ENCODE measurements around the gene SRGN. TPM values are rescaled to one million over a fixed set of nuclear protein-coding genes. Genes with fewer than 3 reads are reported as not detected.

The SRGN gene
- total RNA-seq, 1 experiment from 2014 or later: 182 TPM

DNA sequence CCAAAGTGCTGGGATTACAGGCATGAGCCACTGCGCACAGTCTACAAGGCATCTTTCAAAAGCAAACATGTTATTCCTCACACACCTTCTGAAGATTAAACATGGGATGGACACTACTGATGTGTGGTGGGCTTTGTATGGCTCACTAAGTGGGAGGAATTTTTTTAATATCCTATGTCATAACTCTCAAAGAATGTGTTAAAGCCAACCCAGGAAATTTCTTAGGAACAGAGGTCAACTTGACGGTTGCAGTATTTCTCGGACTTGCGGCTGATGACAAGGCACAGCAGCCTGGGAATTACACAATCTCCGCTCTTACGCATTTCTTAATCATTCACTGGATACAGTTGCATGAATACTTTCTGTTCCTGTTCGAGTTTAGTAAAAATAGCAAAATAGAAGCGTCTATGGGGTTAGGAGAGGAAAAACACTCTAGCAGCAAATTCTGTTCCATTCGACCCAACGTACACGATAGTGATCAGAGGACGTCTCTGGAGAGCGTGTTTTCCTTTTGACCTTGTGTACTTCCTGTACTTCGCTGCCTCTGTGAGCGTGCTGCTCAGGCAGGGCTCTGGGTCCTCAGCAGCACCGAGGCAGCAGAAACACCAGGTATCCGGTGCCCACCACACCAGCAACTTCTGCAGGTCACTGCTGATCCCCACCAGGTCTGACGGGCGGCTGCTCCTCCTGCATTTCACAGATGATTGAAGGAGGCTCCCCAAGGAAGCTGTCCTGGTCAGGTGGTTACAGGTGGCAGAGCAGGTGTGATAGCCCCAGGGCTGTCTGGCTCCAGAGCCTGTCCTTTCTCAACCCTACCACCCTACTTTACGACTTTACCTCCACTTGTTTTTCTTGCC, 26.4 kb upstream of the SRGN start:
- peak; percentile 95 for DNase-seq (ENCODE audit: low spot score)

DNA sequence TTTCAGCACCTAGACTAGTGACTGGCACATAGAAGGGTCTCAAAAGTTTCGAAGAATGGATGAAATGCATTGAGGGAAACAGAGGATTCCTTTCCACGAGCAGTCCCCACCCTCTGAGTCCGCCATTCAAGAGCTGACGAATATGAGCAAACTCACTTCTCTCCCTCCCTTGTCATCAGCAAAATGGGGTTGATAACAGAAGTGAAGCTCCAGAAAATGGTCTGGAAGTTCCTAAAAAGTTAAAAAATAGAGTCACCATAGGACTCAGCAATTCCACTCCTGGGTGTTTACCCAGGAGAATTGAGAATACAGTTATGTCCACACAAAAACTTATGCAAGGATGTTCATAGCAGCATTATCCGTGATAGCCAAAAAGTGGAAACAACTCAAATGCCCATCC, 25.0 kb upstream of the SRGN start:
- DNase-seq (ENCODE audit: low spot score): no peak

DNA sequence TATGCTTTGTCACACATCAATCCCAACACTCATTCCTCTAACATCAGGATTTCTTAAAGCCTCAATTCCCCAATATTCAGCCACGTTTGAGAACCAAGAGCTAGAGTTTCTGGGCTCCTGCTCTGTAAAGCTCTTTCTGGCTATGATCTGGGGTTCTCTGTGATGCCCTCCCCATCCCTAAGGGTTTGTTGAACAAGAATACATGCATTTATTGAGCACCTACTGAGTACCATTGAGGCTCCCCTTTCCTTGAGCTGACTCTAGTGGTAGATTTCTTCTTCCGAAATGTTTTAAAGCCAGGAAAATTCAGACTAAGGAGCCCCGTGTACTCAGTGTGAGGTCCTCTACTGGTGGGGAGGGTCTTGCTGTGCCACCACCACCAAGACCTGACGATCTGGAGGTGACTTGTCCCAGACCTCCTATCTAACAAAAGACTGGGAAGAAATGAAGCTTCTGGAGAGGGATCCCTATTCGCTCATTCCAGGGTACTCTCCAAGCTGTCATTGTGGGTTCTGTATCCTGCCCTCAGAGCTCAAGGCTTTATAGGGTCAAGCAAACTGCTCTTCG, 23.1 kb upstream of the SRGN start:
- DNase-seq (ENCODE audit: low spot score): no peak

DNA sequence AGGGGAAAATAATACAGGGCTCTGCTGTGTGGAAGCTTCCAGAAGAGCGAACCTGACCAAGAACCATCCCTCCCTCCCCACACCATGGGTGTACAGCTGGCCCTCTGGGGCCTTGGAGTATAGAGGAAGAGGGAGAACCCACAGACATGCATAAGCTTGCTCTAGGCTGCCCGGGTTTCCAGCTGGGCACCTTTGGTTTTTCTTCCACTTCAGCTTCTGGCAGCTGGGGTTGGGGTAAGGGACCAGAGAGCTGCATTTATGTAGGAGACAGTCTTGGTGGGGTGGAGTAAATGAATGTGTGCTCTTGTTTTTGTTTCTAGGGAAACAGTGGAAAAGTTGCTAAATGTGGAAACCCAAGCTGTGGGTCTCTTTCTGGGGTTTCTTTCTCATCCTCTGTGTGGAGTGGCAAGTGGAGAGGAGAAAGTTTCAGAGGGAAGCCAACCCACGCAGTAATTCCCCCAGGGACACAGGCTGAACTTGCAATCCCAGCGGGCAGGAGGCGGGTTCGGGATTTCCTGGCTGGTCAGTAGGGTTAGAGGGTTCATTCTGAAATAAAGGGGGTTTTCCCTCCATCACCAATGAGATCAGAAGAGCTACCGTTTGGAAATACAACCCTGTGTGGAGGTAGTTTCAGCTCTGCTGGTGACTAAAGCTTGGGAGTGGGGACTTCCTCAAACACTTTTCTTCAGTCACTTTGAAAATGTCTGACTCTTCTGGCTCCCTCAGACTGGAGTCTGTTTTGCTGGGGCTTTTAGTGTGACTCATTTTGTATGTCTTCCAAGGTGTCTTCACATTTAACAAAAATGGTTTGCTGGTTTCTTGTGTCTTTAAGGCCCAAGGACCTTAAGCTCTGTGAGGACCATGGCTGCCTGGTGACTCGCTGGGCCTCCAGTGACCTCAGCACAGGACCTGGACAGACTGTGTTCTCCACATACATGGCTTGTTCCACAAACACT, 22.2 kb upstream of the SRGN start:
- DNase-seq (ENCODE audit: low spot score): peak; percentile 53

- no peak for DNase-seq (ENCODE audit: low spot score)
These were observed 20.7 kb upstream of the SRGN start for GRCh38 chr10:69067189-69067588.

DNA sequence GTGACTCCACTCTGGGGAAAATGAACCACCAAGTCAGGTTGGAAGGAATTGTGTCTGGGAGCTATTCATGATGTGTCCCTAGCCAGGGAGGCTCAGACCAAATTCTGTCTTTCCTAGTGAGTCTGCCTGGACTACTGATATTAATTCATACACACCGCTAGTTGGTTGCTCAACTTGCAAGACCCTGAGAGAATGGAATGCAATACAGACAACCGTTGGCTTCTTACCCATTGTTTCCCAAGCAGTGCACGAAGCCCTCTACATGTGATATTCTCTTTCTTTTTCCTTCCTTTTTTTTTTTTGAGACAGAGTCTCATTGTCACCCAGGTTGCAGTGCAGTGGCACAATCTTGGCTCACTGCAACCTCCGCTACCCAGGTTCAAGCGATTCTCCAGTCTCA, 19.4 kb upstream of the SRGN start:
- DNase-seq (ENCODE audit: low spot score): no peak

DNA sequence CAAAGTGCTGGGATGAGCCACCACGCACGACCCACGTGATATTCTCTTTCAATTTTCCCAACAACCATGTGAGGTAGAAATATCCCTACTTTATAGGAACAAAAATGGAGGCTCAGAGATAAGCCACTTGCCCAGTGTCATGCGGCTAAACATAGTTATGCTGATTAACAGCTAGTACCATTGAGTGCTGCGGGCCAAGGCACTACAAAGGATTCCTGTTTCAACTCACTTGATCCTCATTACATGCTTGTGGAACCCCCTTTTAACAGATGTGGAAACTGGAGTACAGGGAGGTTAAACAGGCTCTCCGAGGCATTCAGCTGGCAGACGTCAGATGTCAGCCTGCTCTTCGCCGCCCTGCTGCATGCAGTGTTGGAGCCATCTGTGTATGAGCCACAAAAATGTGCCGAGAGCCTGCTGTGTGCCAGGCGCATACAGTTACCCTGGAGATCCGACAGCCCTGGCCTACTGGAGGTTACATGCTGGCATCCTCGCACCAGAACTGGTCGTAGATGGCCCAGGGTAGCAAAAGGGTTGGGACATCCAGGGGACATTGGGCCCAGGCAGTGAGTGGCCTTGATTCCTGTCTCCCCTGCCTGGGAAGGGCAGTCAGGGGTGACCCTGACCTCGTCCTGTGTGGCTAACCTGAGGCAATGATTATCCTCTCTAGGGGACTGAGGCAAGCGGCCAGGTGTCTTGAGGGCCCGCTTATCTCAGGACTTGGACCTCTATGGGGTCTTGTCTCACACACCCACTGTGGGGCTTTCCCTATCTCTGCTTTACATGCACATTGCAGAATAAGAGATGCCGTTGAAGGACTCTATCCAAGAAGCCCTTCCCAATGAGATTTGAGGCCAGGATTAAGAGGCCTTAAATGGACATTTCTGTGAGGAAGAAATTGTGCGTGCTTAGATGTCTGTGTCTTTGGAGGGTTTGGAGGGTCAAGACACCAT, 18.5 kb upstream of the SRGN start:
- no peak for DNase-seq (ENCODE audit: low spot score)

GRCh38 chr10:69070951-69071350, 17.0 kb upstream of the SRGN start:
- DNase-seq (ENCODE audit: low spot score): no peak

DNA sequence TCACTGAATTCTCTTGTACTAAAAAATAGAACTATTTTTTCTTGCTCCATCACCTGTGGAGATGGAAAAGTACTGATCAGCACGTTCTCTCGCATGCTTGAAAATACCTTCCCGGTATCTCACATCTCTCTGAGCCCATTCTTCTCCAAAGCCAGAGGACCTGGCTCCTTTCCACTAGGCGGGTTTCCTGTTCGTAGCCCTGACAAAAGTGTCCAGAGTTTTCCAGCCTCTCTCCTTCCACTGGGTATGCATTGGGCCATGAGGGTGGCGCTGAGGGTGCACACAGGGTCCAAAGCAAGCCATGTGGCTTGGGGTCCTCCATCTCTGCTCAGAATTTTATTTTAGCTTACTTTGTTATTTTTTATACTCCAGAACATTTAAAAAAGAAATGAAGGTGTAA, 16.3 kb upstream of the SRGN start:
- no peak for DNase-seq (ENCODE audit: low spot score)

- no peak for DNase-seq (ENCODE audit: low spot score)
These were observed 14.9 kb upstream of the SRGN start for GRCh38 chr10:69073026-69073425.

DNA sequence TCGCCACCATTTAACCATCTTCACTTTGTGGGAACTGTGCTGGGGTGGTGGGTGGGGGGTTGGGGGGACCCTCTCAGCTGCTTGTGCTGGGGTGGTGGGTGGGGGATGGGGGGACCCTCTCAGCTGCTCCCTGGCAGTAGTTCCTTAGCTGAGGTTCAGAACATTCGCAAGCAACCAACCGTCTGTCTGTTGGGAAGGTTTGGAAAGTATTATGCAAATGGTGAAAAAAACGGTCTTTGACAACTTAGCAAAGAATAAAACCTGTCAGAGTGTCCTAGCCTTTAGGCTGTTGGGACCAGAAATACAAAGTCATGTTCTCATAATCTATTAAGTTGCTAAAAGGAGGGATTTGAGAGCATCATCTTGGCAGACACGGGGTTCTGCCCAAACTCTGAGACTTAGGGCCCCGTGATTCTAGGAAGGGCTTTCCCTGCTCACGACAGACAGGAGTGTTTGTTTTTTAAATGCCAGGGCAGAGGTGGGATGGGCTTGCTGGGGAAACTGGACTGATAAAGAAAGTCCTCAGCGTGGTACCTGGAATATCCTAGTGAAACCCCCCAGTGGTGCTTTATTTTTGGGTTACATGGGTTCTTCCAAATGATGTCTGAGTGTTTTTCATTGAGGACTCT, 14.1 kb upstream of the SRGN start:
- no peak for DNase-seq (ENCODE audit: low spot score)

DNA sequence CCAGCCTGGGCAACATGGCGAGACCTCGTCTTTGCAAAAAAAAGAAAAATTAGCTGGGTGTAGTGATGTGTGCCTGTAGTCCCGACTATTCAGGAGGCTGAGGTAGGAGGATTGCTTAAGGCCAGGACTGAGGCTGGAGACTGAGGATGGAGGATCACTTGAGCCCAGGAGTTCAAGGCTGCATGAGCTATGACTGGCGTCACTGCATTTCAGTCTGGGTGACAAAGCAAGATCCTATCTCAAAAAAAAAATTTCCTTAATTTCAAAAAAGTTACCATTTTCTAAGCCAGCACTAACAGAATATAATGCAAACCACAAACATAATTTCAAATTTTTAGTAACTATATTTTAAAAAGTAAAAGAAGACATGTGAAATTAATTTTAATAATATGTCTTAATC, 13.4 kb upstream of the SRGN start:
- DNase-seq (ENCODE audit: low spot score): no peak

DNA sequence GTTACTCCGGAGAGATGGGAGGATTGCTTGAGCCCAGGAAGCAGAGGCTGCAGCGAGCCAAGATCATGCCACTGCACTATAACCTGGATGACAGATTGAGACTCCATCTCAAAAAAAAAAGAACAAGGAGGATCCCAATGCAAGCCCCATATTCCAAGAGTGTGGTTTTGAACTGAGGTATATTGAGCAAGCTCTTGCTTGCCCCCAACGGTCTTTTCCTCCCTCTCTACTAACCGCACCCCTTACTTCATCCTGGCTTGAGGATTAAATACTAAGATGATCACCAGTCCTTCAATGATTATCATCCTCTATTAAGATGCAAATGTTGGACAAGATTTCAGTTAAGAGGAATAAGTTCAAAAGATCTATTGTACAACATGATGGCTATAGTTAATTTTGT, 12.5 kb upstream of the SRGN start:
- DNase-seq (ENCODE audit: low spot score): no peak

- no peak for DNase-seq (ENCODE audit: low spot score)
These were observed 9.6 kb upstream of the SRGN start for GRCh38 chr10:69078311-69078710.

- DNase-seq (ENCODE audit: low spot score): no peak
These were observed 7.7 kb upstream of the SRGN start for GRCh38 chr10:69080226-69080625.

DNA sequence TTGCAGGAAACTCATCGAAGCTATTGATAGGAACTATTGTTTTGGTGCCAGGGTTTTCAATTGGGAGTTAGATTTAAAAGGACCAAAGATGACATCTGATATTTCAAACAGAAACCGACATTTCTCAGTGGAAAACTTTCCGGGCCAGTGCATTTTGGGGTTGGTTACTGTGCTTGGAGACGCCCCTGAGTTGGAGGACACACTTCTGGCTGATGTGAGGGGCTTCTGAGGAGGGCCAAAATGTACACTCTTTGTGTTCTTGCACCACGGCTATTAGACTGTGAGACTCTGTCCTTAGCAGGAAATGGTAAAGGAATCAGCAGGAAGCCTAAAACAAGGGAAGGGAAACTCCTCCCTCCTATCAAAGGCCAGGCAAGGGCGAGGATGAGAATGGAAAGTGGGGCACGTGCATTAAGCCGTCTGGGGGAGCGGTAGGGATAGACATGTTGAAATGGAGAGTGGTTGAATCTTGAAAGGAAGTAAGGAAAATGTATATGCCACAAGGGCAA, 1.8 kb upstream of the SRGN start:
- DNase-seq (ENCODE audit: low spot score): no peak

DNA sequence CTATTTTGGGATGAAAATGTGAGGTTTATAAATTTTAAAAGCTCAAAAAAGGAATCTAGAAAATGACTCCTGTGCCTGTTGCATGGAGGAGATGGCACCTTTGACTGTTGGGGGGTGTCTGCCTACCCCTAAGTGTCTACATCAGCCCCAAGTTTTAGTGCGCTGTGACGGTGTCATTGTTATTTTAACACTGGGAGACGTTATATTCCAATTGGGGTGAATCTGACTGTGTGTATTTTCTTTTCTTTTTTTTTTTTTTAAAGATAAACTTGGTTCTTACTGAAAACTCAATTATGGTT, 517 bp downstream of the SRGN start:
- no peak for DNase-seq (ENCODE audit: low spot score)

DNA sequence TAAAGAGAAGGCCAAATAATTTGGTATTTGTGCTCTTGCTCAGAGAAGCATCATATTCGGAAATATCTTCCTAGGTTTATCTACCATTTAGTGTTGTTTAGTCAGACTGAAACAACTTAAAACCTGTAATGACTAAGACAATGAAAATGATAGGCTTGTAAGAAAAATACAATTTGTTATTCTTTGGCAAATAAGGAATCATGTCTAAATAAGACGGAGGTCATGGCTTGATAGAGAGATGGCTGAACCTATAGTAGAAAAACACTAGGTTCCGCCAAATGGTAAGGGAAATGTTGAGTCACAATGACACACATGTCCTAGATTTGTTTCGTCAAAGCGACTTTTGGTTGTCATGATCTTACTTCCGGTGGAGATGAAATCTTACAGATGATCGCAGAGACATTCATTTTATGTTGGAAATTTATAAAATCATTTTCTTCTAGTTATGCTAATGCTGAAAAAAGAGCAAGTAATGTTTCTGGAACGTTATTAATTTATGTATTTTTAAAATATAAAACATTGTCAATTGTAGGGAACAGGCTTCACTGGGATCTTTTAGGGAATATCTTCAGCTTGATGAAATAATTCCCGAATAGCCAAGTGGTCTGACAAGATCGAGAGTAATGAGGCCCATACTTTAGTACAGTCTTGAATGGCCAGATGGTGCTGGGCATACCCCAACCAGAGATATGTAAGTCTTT, 1.0 kb downstream of the SRGN start:
- peak; percentile 81 for DNase-seq (ENCODE audit: low spot score)

DNA sequence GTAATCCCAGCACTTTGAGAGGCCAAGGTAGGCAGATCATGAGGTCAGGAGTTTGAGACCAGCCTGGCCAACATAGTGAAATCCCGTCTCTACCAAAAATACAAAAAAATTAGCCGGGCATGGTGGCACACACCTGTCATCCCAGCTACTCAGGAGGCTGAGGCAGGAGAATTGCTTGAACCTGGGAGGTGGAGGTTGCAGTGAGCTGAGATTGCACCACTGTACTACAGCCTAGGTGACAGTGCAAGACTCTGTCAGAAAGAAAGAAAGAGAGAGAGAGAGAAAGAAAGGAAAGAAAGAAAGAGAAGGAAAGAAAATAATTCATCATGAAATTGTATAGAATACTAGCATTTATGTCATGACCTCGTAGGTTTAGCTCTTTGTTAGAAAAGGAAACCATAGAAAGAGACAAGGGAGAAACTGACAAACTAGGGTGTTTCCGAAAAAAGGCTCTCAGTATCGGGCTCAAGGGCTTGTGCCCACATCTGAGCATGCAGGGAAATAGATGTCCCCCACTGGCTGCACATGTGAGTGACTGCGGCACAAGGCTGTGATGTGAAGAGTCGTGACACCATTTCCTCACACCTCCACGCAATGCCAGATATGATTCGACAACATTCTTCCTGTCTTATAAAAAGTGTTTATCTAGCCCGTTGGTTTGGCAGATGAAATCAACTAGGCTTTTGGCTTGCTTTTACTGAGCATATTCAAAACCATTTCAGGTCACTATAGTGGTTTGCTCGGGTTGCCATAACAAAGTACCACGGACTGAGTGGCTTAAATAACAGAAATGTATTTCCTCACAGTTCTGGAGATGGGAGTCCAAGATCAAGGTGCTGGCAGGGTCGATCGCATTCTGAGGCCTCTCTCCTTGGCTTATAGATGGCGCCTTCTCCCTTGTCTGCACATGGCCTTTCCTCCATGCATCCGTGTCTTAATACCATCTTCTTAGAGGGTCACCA, 2.0 kb downstream of the SRGN start:
- DNase-seq (ENCODE audit: low spot score): peak; percentile 49
